ENCODE measurements around the gene CRELD2. TPM values are rescaled to one million over a fixed set of nuclear protein-coding genes. Genes with fewer than 3 reads are reported as not detected.

Gene CRELD2
- total RNA-seq, 1 experiment from 2014 or later: 23.4 TPM

Small RNAs within 50 kb of the gene (small RNA-seq; reads per million reads assigned to genes)
- 0.02 to 0.29 reads per million in 2 experiments for gene MIR6821

Other genes with a start within 250 kb of the CRELD2 start
- gene BRD1, start 90.8 kb upstream of the CRELD2 start, total RNA-seq (2014; rRNA removed; shearing (Covaris generic)): 15.5 and 16.7 TPM in 2 replicates
- 14.0 and 15.5 TPM in 2 replicates for gene ZBED4, start 64.8 kb upstream of the CRELD2 start, total RNA-seq (2014; rRNA removed; shearing (Covaris generic))
- 10.7 and 12.9 TPM in 2 replicates for gene ALG12, start 196 bp upstream of the CRELD2 start, total RNA-seq (2014; rRNA removed; shearing (Covaris generic))
- 33.0 and 48.3 TPM in 2 replicates for gene PIM3, start 42.1 kb downstream of the CRELD2 start, total RNA-seq (2014; rRNA removed; shearing (Covaris generic))
- gene IL17REL, start 94.1 kb downstream of the CRELD2 start, total RNA-seq (2014; rRNA removed; shearing (Covaris generic)): not detected in 2 replicates
- not detected in 2 replicates for gene TTLL8, start 139.7 kb downstream of the CRELD2 start, total RNA-seq (2014; rRNA removed; shearing (Covaris generic))
- not detected in 2 replicates for gene MLC1, start 166.8 kb downstream of the CRELD2 start, total RNA-seq (2014; rRNA removed; shearing (Covaris generic))
- gene MOV10L1, start 171.4 kb downstream of the CRELD2 start, total RNA-seq (2014; rRNA removed; shearing (Covaris generic)): 0.07 TPM in 1 of 2 replicates, not detected in the other

Data from NCI-H460 (cell line).